T-cell (primary cell): ENCODE measurements around the gene SPEG. TPM values are rescaled to one million over a fixed set of nuclear protein-coding genes. Genes with fewer than 3 reads are reported as not detected.

Experiments
- ATAC-seq, 4 experiments: fragments of 200-7000 bp in 3 of 4; fragments of 150-1000 bp in 1 of 4; cut with Tn5 transposase; replicated peaks in 1 of 4; 1 replicate in 3 of 4; 2 replicates in 1 of 4; pipeline ENCODE4 v1.10.0; 2021; ENCODE audit warnings: moderate library complexity in 3 of 4, mild to moderate bottlenecking in 2 of 4, moderate number of reproducible peaks in 1 of 4
- CTCF ChIA-PET, 2 donors: fragments of 300-600 bp; sonication (Branson Sonifier 250); formaldehyde crosslinking; loops; one replicate each; lab custom pipeline; 2022; ENCODE audit warnings: antibody characterized with exemption in 2 of 2; lab: Charles Lee
- POLR2A ChIA-PET, 2 donors: fragments of 300-600 bp; sonication (Branson Sonifier 250); formaldehyde crosslinking; loops; one replicate each; lab custom pipeline; 2022; ENCODE audit warnings: antibody characterized with exemption in 2 of 2; lab: Charles Lee
- DNase-seq, 35 experiments: peaks; one replicate each; pipeline versions ENCODE4 v3.0.0 to v3.0.0-alpha.2; 2013 to 2023
- H3K27ac ChIP-seq: one replicate; pipeline ENCODE4 v1.5.1; 2013; ENCODE audit warnings: low read length
- H3K27me3 ChIP-seq, 2 experiments: replicated peaks in 1 of 2; 1 replicate in 1 of 2; 2 replicates in 1 of 2; pipeline versions ENCODE4 v1.6.1 to v1.7.0; 2013; ENCODE audit warnings: low read length in 1 of 2, mixed read lengths in 1 of 2; ENCODE audit not compliant: control insufficient read depth in 2 of 2, insufficient read depth in 2 of 2; ENCODE audit errors: extremely low read depth in 1 of 2
- H3K36me3 ChIP-seq, 2 donors: 1 replicate in 1 of 2; 2 replicates in 1 of 2; pipeline versions ENCODE4 v1.6.1 to v1.7.0; 2013; ENCODE audit warnings: low read length in 1 of 2; ENCODE audit not compliant: control insufficient read depth in 2 of 2, insufficient read depth in 1 of 2; ENCODE audit errors: extremely low read depth in 1 of 2
- H3K4me1 ChIP-seq, 2 experiments: 1 replicate in 1 of 2; 2 replicates in 1 of 2; pipeline versions ENCODE4 v1.6.1 to v1.7.0; 2013; ENCODE audit warnings: low read length in 2 of 2, mixed read lengths in 1 of 2; ENCODE audit not compliant: insufficient read depth in 2 of 2, control insufficient read depth in 1 of 2; ENCODE audit errors: extremely low read depth in 1 of 2
- H3K4me3 ChIP-seq, 2 donors: 1 replicate in 1 of 2; 2 replicates in 1 of 2; pipeline versions ENCODE4 v1.5.1 to v1.7.0; 2013; ENCODE audit warnings: mild to moderate bottlenecking in 2 of 2, low read length in 1 of 2, moderate library complexity in 1 of 2; ENCODE audit not compliant: control insufficient read depth in 1 of 2; ENCODE audit errors: extremely low read depth in 1 of 2
- H3K9me3 ChIP-seq: 2 replicates; pipeline ENCODE4 v1.7.0; 2013
- H3K27ac Mint-ChIP-seq, 2 donors: one replicate each; pipeline ENCODE4 v1.8.0; 2020 to 2021; ENCODE audit warnings: mild to moderate bottlenecking in 2 of 2, mixed read lengths in 2 of 2
- H3K27me3 Mint-ChIP-seq, 2 donors: one replicate each; pipeline ENCODE4 v1.8.0; 2021 to 2022; ENCODE audit warnings: mixed read lengths in 2 of 2
- H3K36me3 Mint-ChIP-seq: one replicate; pipeline ENCODE4 v1.8.0; 2021; ENCODE audit warnings: mixed read lengths
- H3K4me1 Mint-ChIP-seq, 3 donors: one replicate each; pipeline ENCODE4 v1.8.0; 2020 to 2022; ENCODE audit warnings: mixed read lengths in 3 of 3, mild to moderate bottlenecking in 1 of 3
- H3K4me3 Mint-ChIP-seq, 3 donors: one replicate each; pipeline ENCODE4 v1.8.0; 2020 to 2022; ENCODE audit warnings: mild to moderate bottlenecking in 3 of 3, mixed read lengths in 3 of 3, moderate library complexity in 3 of 3
- H3K9me3 Mint-ChIP-seq, 3 donors: one replicate each; pipeline ENCODE4 v1.8.0; 2020 to 2022; ENCODE audit warnings: mixed read lengths in 3 of 3
- WGBS: methylation state at CpG from one replicate; pipeline ENCODE4 v1.1.5; 2013; ENCODE audit warnings: missing lambda C conversion rate; ENCODE audit not compliant: insufficient coverage; 5-methylcytosine and 5-hydroxymethylcytosine counted together
- total RNA-seq, 35 experiments: library from RNA in 6 of 35; stranded (reverse) in 6 of 35; fragments of 120-200 nt in 1 of 35; gene quantifications; one replicate each; pipeline versions ENCODE4 v1.2.1 to v1.2.4 and lab custom pipeline; 2013 to 2026

Gene SPEG
- total RNA-seq, 5 donors from 2014 or later (not counting 1 experiment from before 2014, with no cell fraction given) = 13.8 to 23.9 (median 18.9) TPM

DNA sequence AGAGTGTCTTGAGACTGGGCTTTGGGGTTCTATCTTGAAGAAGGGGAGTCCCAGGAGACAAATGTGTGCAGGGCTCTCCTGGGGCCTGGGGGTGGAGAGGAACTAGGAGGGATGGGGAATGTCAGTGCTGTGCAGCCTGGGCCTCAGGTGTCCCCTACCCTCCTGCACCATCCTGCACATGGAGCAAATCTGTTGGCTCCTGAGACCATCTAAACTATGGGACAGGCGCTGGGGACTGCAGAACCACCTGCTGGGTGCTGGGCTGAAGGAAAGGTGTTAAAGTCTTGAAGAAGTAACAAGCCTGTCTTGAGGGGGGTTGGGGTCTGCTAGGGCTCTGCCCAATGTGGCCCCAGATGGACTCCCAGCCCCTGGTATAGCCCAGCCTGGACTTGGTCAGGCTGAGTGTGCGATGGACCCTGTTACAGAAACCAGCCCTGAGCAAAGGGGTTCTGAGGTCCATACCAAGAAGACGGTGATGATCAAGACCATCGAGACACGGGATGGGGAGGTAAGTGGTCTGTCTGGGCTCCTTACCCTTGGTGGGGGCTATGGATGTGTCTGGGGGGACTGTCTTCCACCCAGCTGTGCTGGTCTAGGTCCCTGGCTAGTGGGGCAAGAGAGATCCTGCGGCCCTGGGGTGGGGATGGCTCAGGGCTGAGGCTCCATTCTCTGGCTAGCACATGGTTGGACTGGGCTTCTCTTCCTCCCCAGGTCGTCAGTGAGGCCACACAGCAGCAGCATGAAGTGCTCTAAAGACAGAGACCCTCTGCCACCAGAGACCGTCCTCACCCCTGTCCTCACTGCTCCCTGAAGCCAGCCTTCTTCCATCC, 9.2 kb upstream of the SPEG start:
- DNase-seq = no peak
- no peak overlapping the region for H3K4me3 ChIP-seq
- H3K36me3 ChIP-seq = no peaks in the 10 kb centered on the region
- POLR2A ChIA-PET = no interaction called here
- CTCF ChIA-PET = no interaction called here
- Mint-ChIP-seq H3K9me3 (no peaks in the 10 kb centered on the region), H3K4me3 (no peak overlapping the region), H3K27ac (no peak overlapping the region), H3K36me3 (no peaks in the 10 kb centered on the region), H3K4me1 (no peaks in the 10 kb centered on the region), H3K27me3 (peaks cover 24 to 46% of the 10 kb centered on the region in 2 donors)
- no peaks in the 10 kb centered on the region for H3K4me1 ChIP-seq
- ATAC-seq = no peak
- H3K27ac ChIP-seq = no peak overlapping the region
- 70% methylated on average over 7 of the region's 8 CpGs for WGBS
- no peaks in the 10 kb centered on the region for H3K9me3 ChIP-seq
- H3K27me3 ChIP-seq = peaks cover 4 to 39% of the 10 kb centered on the region in 2 experiments

- ChIA-PET POLR2A (no interaction called here), CTCF (no interaction called here)
- H3K9me3 ChIP-seq = no peaks in the 10 kb centered on the region
- Mint-ChIP-seq H3K27me3 (peaks cover 20 to 40% of the 10 kb centered on the region in 2 donors), H3K4me3 (no peak overlapping the region), H3K9me3 (no peaks in the 10 kb centered on the region), H3K27ac (no peak overlapping the region), H3K36me3 (no peaks in the 10 kb centered on the region), H3K4me1 (no peaks in the 10 kb centered on the region)
- H3K36me3 ChIP-seq = no peaks in the 10 kb centered on the region
- DNase-seq = no peak
- no peak for ATAC-seq
- 90% methylated on average over 2 of the region's 7 CpGs for WGBS
- no peak overlapping the region for H3K4me3 ChIP-seq
- peaks cover under 1 to 38% of the 10 kb centered on the region in 2 experiments for H3K27me3 ChIP-seq
- no peaks in the 10 kb centered on the region for H3K4me1 ChIP-seq
- no peak overlapping the region for H3K27ac ChIP-seq
Observed at GRCh38 chr2:219426068-219426443, 8.6 kb upstream of the SPEG start.

GRCh38 chr2:219426534-219427136, 8.0 kb upstream of the SPEG start:
- Histone ChIP-seq H3K9me3 (no peaks in the 10 kb centered on the region), H3K4me1 (no peaks in the 10 kb centered on the region), H3K36me3 (no peaks in the 10 kb centered on the region), H3K27me3 (peaks cover 0 to 35% of the 10 kb centered on the region in 2 experiments), H3K27ac (no peak overlapping the region), H3K4me3 (no peak overlapping the region)
- 100% methylated on average over 1 of the region's 7 CpGs for WGBS
- H3K36me3 Mint-ChIP-seq = no peaks in the 10 kb centered on the region
- ChIA-PET POLR2A (no interaction called here), CTCF (no interaction called here)
- no peaks in the 10 kb centered on the region for H3K4me1 Mint-ChIP-seq
- DNase-seq (no peak), ATAC-seq (no peak)
- H3K27ac Mint-ChIP-seq = no peak overlapping the region
- H3K27me3 Mint-ChIP-seq = peaks cover 20 to 37% of the 10 kb centered on the region in 2 donors
- no peaks in the 10 kb centered on the region for H3K9me3 Mint-ChIP-seq
- H3K4me3 Mint-ChIP-seq = no peak overlapping the region

GRCh38 chr2:219428469-219428868, 6.2 kb upstream of the SPEG start:
- ATAC-seq (no peak), DNase-seq (no peak)
- Mint-ChIP-seq H3K4me3 (no peak overlapping the region), H3K9me3 (no peaks in the 10 kb centered on the region), H3K36me3 (no peaks in the 10 kb centered on the region), H3K27me3 (peaks cover 12 to 32% of the 10 kb centered on the region in 2 donors), H3K27ac (no peak overlapping the region), H3K4me1 (no peaks in the 10 kb centered on the region)
- ChIA-PET CTCF (interaction anchor here in 1 of 2 donors (1.5 kb wide), 1 partner anchor 102 kb away, joined by 3 read pairs; no protein-coding TSS in a partner anchor), POLR2A (no interaction called here)
- Histone ChIP-seq H3K4me1 (no peaks in the 10 kb centered on the region), H3K9me3 (no peaks in the 10 kb centered on the region), H3K36me3 (no peaks in the 10 kb centered on the region), H3K27me3 (peaks cover 0 to 32% of the 10 kb centered on the region in 2 experiments), H3K4me3 (no peak overlapping the region), H3K27ac (no peak overlapping the region)

- CTCF ChIA-PET = interaction anchor here (0.5 to 1.1 kb wide), 4 partner anchors 10 to 145 kb away, joined by 3 to 8 read pairs (median 4); partner anchors contain the start of genes CHPF (in 1 of the 2) and TMEM198 (in 1 of the 2)
- no peaks in the 10 kb centered on the region for H3K9me3 Mint-ChIP-seq
Observed at GRCh38 chr2:219429958-219430606, 4.6 kb upstream of the SPEG start.

More at GRCh38 chr2:219429958-219430606, 4.6 kb upstream of the SPEG start:
- Histone ChIP-seq H3K27me3 (peaks cover 2 to 38% of the 10 kb centered on the region in 2 experiments), H3K9me3 (no peaks in the 10 kb centered on the region), H3K4me3 (no peak overlapping the region), H3K27ac (no peak overlapping the region), H3K4me1 (peaks cover 0 to 4% of the 10 kb centered on the region in 2 experiments), H3K36me3 (no peaks in the 10 kb centered on the region)
- no peak for ATAC-seq
- no peaks in the 10 kb centered on the region for H3K36me3 Mint-ChIP-seq
- H3K27me3 Mint-ChIP-seq = peaks cover 11 to 29% of the 10 kb centered on the region in 2 donors
- DNase-seq = no peak
- 67% methylated on average over 1 of the region's 7 CpGs for WGBS
- POLR2A ChIA-PET = interaction anchor here in 1 of 2 donors (0.6 kb wide), 1 partner anchor 120 kb away, joined by 3 read pairs; no protein-coding TSS in a partner anchor
- no peaks in the 10 kb centered on the region for H3K4me1 Mint-ChIP-seq
- no peak overlapping the region for H3K4me3 Mint-ChIP-seq
- H3K27ac Mint-ChIP-seq = no peak overlapping the region
